ENCODE data around the gene PTPN13. TPM values are rescaled to one million over a fixed set of nuclear protein-coding genes. Genes with fewer than 3 reads are reported as not detected.
"Not testable (repeated sequence)": the region's sequence is repeated elsewhere in the genome, so short reads cannot be mapped to it uniquely, and the experiment has no call there.

Gene PTPN13
- polyA plus RNA-seq, 1 experiment = 19.4 TPM

DNA sequence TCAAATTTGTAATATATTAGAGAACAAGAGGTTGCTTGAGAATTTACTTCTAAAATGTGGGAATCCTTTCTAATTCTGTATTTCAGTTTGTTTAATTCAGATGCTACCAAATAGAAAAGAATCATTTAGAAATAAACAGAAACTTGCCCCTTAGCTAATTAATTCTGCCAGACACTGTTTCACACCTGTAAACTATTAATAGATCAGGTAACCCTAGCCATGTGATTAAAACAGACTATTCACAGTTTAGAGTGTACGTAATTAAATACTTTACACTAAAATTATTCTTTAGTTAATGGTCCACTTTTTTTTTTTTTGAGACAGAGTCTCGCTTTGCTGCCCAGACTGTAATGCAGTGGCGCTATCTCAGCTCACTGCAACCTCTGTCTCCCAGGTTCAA lies 124.0 kb downstream of the PTPN13 start:
- Histone ChIP-seq H3K27me3 (ENCODE audit: control insufficient read depth, insufficient read depth, low read length) (no peaks in the 10 kb centered on the region), H3K36me3 (ENCODE audit: control insufficient read depth, insufficient read depth, low read length) (peaks cover under 1% of the 10 kb centered on the region), H3K4me3 (ENCODE audit: low read depth, low read length) (no peak overlapping the region)
- CTCF ChIA-PET = no interaction called here
- POLR2A ChIA-PET = interaction anchor here (0.6 kb wide), 1 partner anchor 13 kb away, joined by 6 read pairs; no protein-coding TSS in a partner anchor
- TF ChIP-seq, protein P1, sequence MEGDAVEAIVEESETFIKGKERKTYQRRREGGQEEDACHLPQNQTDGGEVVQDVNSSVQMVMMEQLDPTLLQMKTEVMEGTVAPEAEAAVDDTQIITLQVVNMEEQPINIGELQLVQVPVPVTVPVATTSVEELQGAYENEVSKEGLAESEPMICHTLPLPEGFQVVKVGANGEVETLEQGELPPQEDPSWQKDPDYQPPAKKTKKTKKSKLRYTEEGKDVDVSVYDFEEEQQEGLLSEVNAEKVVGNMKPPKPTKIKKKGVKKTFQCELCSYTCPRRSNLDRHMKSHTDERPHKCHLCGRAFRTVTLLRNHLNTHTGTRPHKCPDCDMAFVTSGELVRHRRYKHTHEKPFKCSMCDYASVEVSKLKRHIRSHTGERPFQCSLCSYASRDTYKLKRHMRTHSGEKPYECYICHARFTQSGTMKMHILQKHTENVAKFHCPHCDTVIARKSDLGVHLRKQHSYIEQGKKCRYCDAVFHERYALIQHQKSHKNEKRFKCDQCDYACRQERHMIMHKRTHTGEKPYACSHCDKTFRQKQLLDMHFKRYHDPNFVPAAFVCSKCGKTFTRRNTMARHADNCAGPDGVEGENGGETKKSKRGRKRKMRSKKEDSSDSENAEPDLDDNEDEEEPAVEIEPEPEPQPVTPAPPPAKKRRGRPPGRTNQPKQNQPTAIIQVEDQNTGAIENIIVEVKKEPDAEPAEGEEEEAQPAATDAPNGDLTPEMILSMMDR (IDR thresholded peaks at IDR 0.05; ENCODE audit: insufficient read depth, low read depth, low read length) = no peak
- DNase-seq (ENCODE audit: low read depth) = no peak

DNA sequence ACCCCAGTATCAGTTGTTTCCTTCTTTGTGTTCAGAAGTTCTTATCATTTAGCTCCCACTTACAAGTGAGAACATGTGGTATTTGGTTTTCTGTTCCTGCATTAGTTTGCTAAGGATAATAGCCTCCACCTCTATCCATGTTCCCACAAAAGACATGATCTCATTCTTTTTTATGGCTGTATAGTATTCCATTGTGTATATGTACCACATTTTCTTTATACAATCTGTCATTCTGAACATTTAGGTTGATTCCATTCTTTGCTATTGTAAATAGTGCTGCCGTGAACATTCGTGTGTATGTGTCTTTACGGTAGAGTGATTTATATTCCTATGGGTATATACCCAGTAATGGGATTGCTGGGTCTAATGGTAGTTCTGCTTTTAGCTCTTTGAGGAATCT lies 125.0 kb downstream of the PTPN13 start:
- H3K4me3 ChIP-seq (ENCODE audit: low read depth, low read length); CTCF ChIA-PET; DNase-seq (ENCODE audit: low read depth); POLR2A ChIA-PET; H3K27me3 ChIP-seq (ENCODE audit: control insufficient read depth, insufficient read depth, low read length); H3K36me3 ChIP-seq (ENCODE audit: control insufficient read depth, insufficient read depth, low read length): not testable (repeated sequence)

DNA sequence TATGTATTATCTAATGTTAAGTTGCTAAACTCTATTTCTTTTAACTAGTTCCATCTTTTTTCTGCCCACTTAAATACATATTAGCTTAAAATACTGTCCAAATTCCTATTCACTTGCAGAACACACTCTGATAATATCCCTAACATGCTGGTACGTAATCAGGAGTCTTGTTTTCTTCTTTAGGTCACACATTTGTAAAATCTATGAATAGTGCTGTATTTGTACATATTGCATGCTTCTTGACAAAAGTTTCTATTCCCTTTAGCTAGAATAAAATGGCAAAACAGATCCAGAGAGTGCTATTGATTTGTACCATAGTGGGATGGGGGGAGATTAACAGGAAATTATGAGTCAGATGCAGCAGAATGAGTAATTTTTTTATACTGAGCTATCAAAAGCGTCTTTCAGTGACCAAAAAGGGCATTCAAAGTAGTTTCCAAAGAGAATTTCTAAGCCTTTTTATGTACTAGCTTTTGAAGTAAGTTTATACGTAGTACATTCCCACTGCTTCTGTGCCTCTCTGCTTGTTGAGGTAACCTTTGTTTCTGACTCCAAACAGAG lies 126.5 kb downstream of the PTPN13 start:
- H3K27me3 ChIP-seq (ENCODE audit: control insufficient read depth, insufficient read depth, low read length) = no peaks in the 10 kb centered on the region
- TF ChIP-seq, protein P1 (IDR thresholded peaks at IDR 0.05; ENCODE audit: insufficient read depth, low read depth, low read length) = no peak
- H3K36me3 ChIP-seq (ENCODE audit: control insufficient read depth, insufficient read depth, low read length) = peaks cover 2% of the 10 kb centered on the region
- ChIA-PET CTCF (interaction anchor here (1.5 kb wide), 1 partner anchor 14 kb away, joined by 3 read pairs; no protein-coding TSS in a partner anchor), POLR2A (no interaction called here)
- H3K4me3 ChIP-seq (ENCODE audit: low read depth, low read length) = no peak overlapping the region
- no peak for DNase-seq (ENCODE audit: low read depth)

DNA sequence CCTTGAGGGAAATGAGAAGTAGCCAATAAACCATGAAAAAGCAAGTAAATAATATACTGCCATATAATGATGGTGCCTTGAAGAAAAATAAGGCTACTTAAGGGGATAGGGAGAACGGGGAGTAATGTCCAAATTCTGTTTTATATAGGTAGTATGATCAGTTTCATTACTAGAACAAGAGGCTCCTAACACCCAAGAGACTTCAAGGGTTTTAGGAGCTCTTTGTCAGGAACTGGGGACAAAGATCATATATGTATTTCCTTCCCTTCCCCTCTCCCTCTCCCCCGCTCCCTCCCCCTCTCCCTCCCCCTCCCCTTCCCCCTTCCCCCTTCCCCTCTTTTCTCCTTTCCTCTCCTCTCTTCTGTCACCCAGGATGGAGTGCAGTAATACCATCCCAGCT lies 127.3 kb downstream of the PTPN13 start:
- TF ChIP-seq, protein P1 (IDR thresholded peaks at IDR 0.05; ENCODE audit: insufficient read depth, low read depth, low read length) = no peak
- no peak for DNase-seq (ENCODE audit: low read depth)
- CTCF ChIA-PET = interaction anchor here (1.5 kb wide), 1 partner anchor 13 kb away, joined by 3 read pairs; no protein-coding TSS in a partner anchor

DNA sequence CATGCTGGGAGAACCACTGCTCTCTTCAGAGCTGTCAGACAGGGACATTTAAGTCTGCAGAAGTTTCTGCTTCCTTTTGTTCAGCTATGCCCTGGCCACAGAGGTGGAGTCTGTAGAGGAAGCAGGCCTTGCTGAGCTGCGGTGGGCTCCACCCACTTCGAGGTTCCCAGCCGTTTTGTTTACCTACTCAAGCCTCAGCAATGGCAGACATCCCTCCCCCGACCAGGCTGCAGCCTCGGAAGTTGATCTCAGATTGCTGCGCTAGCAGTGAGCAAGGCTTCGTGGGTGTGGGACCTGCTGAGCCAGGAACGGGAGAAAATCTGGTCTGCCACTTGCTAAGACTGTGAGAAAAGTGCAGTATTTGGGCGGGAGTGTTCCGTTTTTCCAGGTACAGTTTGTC lies 136.2 kb downstream of the PTPN13 start:
- DNase-seq (ENCODE audit: low read depth) = no peak
- ChIA-PET CTCF (interaction anchor here (1.5 to 1.6 kb wide), 2 partner anchors 28 to 232 kb away, joined by 5 to 6 read pairs; no protein-coding TSS in a partner anchor), POLR2A (no interaction called here)
- TF ChIP-seq, protein P1 (IDR thresholded peaks at IDR 0.05; ENCODE audit: insufficient read depth, low read depth, low read length) = no peak
- Histone ChIP-seq H3K4me3 (ENCODE audit: low read depth, low read length) (no peak overlapping the region), H3K36me3 (ENCODE audit: control insufficient read depth, insufficient read depth, low read length) (peaks cover 7% of the 10 kb centered on the region), H3K27me3 (ENCODE audit: control insufficient read depth, insufficient read depth, low read length) (no peaks in the 10 kb centered on the region)

More for the DNA sequence above, 127.3 kb downstream of the PTPN13 start:
- POLR2A ChIA-PET = no interaction called here
- no peak overlapping the region for H3K4me3 ChIP-seq (ENCODE audit: low read depth, low read length)
- peaks cover 2% of the 10 kb centered on the region for H3K36me3 ChIP-seq (ENCODE audit: control insufficient read depth, insufficient read depth, low read length)
- H3K27me3 ChIP-seq (ENCODE audit: control insufficient read depth, insufficient read depth, low read length) = no peaks in the 10 kb centered on the region

DNA sequence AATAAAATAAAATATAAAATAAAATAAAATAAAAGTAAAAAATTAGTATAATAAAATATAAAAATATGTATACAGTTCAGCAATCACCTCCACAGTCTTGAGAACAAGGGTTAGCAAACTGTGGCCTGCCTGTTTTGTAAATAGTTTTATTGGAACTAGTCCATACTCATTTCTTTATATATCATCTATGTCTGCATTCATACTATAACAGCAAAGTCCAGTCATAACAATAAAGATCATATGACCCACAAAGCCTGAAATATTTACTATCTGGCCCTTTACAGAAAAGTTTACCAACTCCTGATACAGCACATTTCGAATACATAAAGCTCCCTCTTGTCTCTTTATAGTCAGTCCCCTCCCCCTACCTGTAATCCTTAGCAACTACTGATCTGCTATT lies 143.1 kb downstream of the PTPN13 start:
- CTCF ChIA-PET = interaction anchor here (0.6 kb wide), 1 partner anchor 268 kb away, joined by 3 read pairs; no protein-coding TSS in a partner anchor

More for the DNA sequence above, 143.1 kb downstream of the PTPN13 start:
- Histone ChIP-seq H3K27me3 (ENCODE audit: control insufficient read depth, insufficient read depth, low read length) (no peaks in the 10 kb centered on the region), H3K36me3 (ENCODE audit: control insufficient read depth, insufficient read depth, low read length) (peaks cover 7% of the 10 kb centered on the region), H3K4me3 (ENCODE audit: low read depth, low read length) (no peak overlapping the region)
- TF ChIP-seq, protein P1 (IDR thresholded peaks at IDR 0.05; ENCODE audit: insufficient read depth, low read depth, low read length) = no peak
- DNase-seq (ENCODE audit: low read depth) = no peak
- POLR2A ChIA-PET = no interaction called here
